ENCODE data around the gene IGF2R. TPM values are rescaled to one million over a fixed set of nuclear protein-coding genes. Genes with fewer than 3 reads are reported as not detected.

Gene IGF2R
- total RNA-seq, 1 experiment from 2014 or later = 31.5 TPM

DNA sequence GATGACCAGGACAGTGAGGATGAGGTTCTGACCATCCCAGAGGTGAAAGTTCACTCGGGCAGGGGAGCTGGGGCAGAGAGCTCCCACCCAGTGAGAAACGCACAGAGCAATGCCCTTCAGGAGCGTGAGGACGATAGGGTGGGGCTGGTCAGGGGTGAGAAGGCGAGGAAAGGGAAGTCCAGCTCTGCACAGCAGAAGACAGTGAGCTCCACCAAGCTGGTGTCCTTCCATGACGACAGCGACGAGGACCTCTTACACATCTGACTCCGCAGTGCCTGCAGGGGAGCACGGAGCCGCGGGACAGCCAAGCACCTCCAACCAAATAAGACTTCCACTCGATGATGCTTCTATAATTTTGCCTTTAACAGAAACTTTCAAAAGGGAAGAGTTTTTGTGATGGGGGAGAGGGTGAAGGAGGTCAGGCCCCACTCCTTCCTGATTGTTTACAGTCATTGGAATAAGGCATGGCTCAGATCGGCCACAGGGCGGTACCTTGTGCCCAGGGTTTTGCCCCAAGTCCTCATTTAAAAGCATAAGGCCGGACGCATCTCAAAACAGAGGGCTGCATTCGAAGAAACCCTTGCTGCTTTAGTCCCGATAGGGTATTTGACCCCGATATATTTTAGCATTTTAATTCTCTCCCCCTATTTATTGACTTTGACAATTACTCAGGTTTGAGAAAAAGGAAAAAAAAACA is 136.1 kb downstream of the IGF2R start:
- Histone ChIP-seq H3K9ac (ENCODE audit: low read length) (no peak overlapping the region), H3K9me3 (ENCODE audit: low read length) (no peaks in the 10 kb centered on the region), H2AFZ (ENCODE audit: low read length) (no peak overlapping the region), H3K36me3 (ENCODE audit: low read depth, low read length) (peaks cover 7% of the 10 kb centered on the region; the same call in 1 of the 2 replicates), H3F3A (ENCODE audit: low read length, unreplicated experiment) (no peaks in the 10 kb centered on the region), H3K79me2 (ENCODE audit: low read length) (no peaks in the 10 kb centered on the region), H3K27me3 (ENCODE audit: low read length) (no peaks in the 10 kb centered on the region), H4K20me1 (ENCODE audit: low read length) (no peaks in the 10 kb centered on the region), H3K4me2 (ENCODE audit: low read length) (no peak overlapping the region), H3K27ac (ENCODE audit: low read length) (no peak overlapping the region), H3K4me3 (ENCODE audit: low read length) (no peak overlapping the region), H3K9me2 (replicated peaks; ENCODE audit: low read length) (no peaks in the 10 kb centered on the region), H3K4me1 (ENCODE audit: insufficient read depth, low read length) (peaks cover 12% of the 10 kb centered on the region; the same call in 1 of the 2 replicates)
- ATAC-seq (no peak), DNase-seq (no peak)
- CTCF ChIA-PET = no interaction called here
- intact Hi-C loops (cut with micrococcal nuclease) = no loop called here
- no TSS peak for BruUV-seq (replicated peaks)
- no peak for TF ChIP-seq EZH2phosphoT487 (IDR thresholded peaks at IDR 0.05; ENCODE audit: borderline replicate concordance, low read length)
- TF ChIP-seq, protein P1, sequence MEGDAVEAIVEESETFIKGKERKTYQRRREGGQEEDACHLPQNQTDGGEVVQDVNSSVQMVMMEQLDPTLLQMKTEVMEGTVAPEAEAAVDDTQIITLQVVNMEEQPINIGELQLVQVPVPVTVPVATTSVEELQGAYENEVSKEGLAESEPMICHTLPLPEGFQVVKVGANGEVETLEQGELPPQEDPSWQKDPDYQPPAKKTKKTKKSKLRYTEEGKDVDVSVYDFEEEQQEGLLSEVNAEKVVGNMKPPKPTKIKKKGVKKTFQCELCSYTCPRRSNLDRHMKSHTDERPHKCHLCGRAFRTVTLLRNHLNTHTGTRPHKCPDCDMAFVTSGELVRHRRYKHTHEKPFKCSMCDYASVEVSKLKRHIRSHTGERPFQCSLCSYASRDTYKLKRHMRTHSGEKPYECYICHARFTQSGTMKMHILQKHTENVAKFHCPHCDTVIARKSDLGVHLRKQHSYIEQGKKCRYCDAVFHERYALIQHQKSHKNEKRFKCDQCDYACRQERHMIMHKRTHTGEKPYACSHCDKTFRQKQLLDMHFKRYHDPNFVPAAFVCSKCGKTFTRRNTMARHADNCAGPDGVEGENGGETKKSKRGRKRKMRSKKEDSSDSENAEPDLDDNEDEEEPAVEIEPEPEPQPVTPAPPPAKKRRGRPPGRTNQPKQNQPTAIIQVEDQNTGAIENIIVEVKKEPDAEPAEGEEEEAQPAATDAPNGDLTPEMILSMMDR (conservative IDR thresholded peaks at IDR 0.05; ENCODE audit: low read depth, low read length) = no peak
- no peak for TF ChIP-seq EZH2 (IDR thresholded peaks at IDR 0.05; ENCODE audit: low read length, unreplicated experiment)
- POLR2A ChIA-PET (ENCODE audit: unreplicated experiment) = no interaction called here

DNA sequence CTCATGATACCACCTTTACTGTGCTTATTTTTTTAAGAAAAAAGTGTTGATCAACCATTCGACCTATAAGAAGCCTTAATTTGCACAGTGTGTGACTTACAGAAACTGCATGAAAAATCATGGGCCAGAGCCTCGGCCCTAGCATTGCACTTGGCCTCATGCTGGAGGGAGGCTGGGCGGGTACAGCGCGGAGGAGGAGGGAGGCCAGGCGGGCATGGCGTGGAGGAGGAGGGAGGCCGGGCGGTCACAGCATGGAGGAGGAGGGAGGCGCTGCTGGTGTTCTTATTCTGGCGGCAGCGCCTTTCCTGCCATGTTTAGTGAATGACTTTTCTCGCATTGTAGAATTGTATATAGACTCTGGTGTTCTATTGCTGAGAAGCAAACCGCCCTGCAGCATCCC is 137.1 kb downstream of the IGF2R start:
- no TSS peak for BruUV-seq (replicated peaks)
- Histone ChIP-seq H3K27ac (ENCODE audit: low read length) (no peak overlapping the region), H3K9me2 (replicated peaks; ENCODE audit: low read length) (no peaks in the 10 kb centered on the region), H3K36me3 (ENCODE audit: low read depth, low read length) (peaks cover 7% of the 10 kb centered on the region; the same call in 1 of the 2 replicates), H3F3A (ENCODE audit: low read length, unreplicated experiment) (no peaks in the 10 kb centered on the region), H3K9me3 (ENCODE audit: low read length) (no peaks in the 10 kb centered on the region), H3K4me2 (ENCODE audit: low read length) (no peak overlapping the region), H3K4me1 (ENCODE audit: insufficient read depth, low read length) (peaks cover 12% of the 10 kb centered on the region; the same call in 1 of the 2 replicates), H3K27me3 (ENCODE audit: low read length) (no peaks in the 10 kb centered on the region), H3K9ac (ENCODE audit: low read length) (no peak overlapping the region), H3K4me3 (ENCODE audit: low read length) (no peak overlapping the region), H3K79me2 (ENCODE audit: low read length) (no peaks in the 10 kb centered on the region), H2AFZ (ENCODE audit: low read length) (no peak overlapping the region), H4K20me1 (ENCODE audit: low read length) (no peaks in the 10 kb centered on the region)
- TF ChIP-seq EZH2phosphoT487 (IDR thresholded peaks at IDR 0.05; ENCODE audit: borderline replicate concordance, low read length) = no peak
- TF ChIP-seq EZH2 (IDR thresholded peaks at IDR 0.05; ENCODE audit: low read length, unreplicated experiment) = no peak
- TF ChIP-seq, protein P1 (conservative IDR thresholded peaks at IDR 0.05; ENCODE audit: low read depth, low read length) = no peak
- CTCF ChIA-PET = no interaction called here
- DNase-seq (no peak), ATAC-seq (no peak)
- POLR2A ChIA-PET (ENCODE audit: unreplicated experiment) = no interaction called here
- intact Hi-C loops (cut with micrococcal nuclease) = no loop called here

DNA sequence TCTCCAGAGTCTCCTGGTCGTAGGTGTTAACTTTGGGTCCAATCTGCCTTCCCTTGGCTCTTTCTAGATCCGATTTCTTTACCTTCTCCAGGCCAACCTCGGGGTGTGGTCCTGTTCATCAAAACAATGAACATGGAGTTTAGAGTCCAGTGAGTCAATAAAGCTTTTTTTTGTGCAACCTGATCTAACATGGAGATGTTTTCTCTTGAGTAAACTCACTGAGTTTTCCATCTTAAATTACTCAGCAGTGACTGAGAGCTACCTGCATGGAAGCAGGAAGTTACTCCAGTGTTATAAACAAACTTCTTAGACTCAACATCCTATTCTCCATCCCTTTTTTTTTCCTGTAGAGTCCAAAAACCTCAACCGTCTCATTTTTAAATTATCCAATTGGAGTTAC is 137.8 kb downstream of the IGF2R start:
- Histone ChIP-seq H3K36me3 (ENCODE audit: low read depth, low read length) (peaks cover 7% of the 10 kb centered on the region; the same call in 1 of the 2 replicates), H3F3A (ENCODE audit: low read length, unreplicated experiment) (no peaks in the 10 kb centered on the region), H3K9ac (ENCODE audit: low read length) (no peak overlapping the region), H3K9me2 (replicated peaks; ENCODE audit: low read length) (no peaks in the 10 kb centered on the region), H3K9me3 (ENCODE audit: low read length) (no peaks in the 10 kb centered on the region), H3K4me1 (ENCODE audit: insufficient read depth, low read length) (peaks cover 12% of the 10 kb centered on the region; the same call in 1 of the 2 replicates), H3K27ac (ENCODE audit: low read length) (peak overlapping the region; percentile 9; the same call in 1 of the 2 replicates), H4K20me1 (ENCODE audit: low read length) (no peaks in the 10 kb centered on the region), H3K79me2 (ENCODE audit: low read length) (no peaks in the 10 kb centered on the region), H3K4me2 (ENCODE audit: low read length) (no peak overlapping the region), H2AFZ (ENCODE audit: low read length) (no peak overlapping the region), H3K27me3 (ENCODE audit: low read length) (no peaks in the 10 kb centered on the region), H3K4me3 (ENCODE audit: low read length) (no peak overlapping the region)
- POLR2A ChIA-PET (ENCODE audit: unreplicated experiment) = no interaction called here
- peak; percentile 64 for ATAC-seq
- no peak for TF ChIP-seq EZH2 (IDR thresholded peaks at IDR 0.05; ENCODE audit: low read length, unreplicated experiment)
- TF ChIP-seq, protein P1 (conservative IDR thresholded peaks at IDR 0.05; ENCODE audit: low read depth, low read length) = no peak
- TF ChIP-seq EZH2phosphoT487 (IDR thresholded peaks at IDR 0.05; ENCODE audit: borderline replicate concordance, low read length) = no peak
- CTCF ChIA-PET = no interaction called here
- no TSS peak for BruUV-seq (replicated peaks)
- DNase-seq = peak; percentile 55
- intact Hi-C loops (cut with micrococcal nuclease) = no loop called here
